Esophagus mucosa (tissue), 1 donor: Measurements from ENCODE around the gene TTLL8. TPM values are rescaled to one million over a fixed set of nuclear protein-coding genes. Genes with fewer than 3 reads are reported as not detected.
"Not testable (repeated sequence)": the region's sequence is repeated elsewhere in the genome, so short reads cannot be mapped to it uniquely, and the experiment has no call there.

ENCODE experiments used
- ATAC-seq: fragments of 200-7000 bp; cut with Tn5 transposase; one replicate; pipeline ENCODE4 v1.9.1; 2020
- total RNA-seq: library from RNA; stranded (reverse); gene quantifications from one replicate; pipeline ENCODE4 v1.2.4, GENCODE V29; 2023
- donor health status: DM: yes; HTN: yes; CAD: no.

TTLL8 gene
- total RNA-seq, 1 donor from 2014 or later: not detected

- not testable (repeated sequence) for ATAC-seq
Measured at GRCh38 chr22:49981799-49982198, 76.3 kb downstream of the TTLL8 start.

GRCh38 chr22:49979587-49980264 is 78.4 kb downstream of the TTLL8 start:
- peak; percentile 50 for ATAC-seq

- ATAC-seq: no peak
Measured at GRCh38 chr22:49977578-49977977, 80.5 kb downstream of the TTLL8 start.

- no peak for ATAC-seq
Measured at GRCh38 chr22:49976439-49977175, 81.5 kb downstream of the TTLL8 start.

GRCh38 chr22:49975543-49976389 is 82.3 kb downstream of the TTLL8 start:
- ATAC-seq: no peak

GRCh38 chr22:49973018-49973961 is 84.8 kb downstream of the TTLL8 start:
- no peak for ATAC-seq

- no peak for ATAC-seq
Measured at GRCh38 chr22:49972163-49973017, 85.7 kb downstream of the TTLL8 start.

- ATAC-seq: peak; percentile 38
Measured at GRCh38 chr22:49971232-49972162, 86.6 kb downstream of the TTLL8 start.

GRCh38 chr22:49970528-49971231 is 87.4 kb downstream of the TTLL8 start:
- peak; percentile 79 for ATAC-seq

- no peak for ATAC-seq
Measured at GRCh38 chr22:49969751-49970527, 88.2 kb downstream of the TTLL8 start.

GRCh38 chr22:49968831-49969661 is 89.1 kb downstream of the TTLL8 start:
- ATAC-seq: no peak

Other genes starting within 250 kb of the TTLL8 start
- gene BRD1, start 230.4 kb downstream of the TTLL8 start, total RNA-seq: 23.8 TPM
- gene ZBED4, start 204.5 kb downstream of the TTLL8 start, total RNA-seq: 9.0 TPM
- gene ALG12, start 139.9 kb downstream of the TTLL8 start, total RNA-seq: 10.1 TPM
- gene CRELD2, start 139.7 kb downstream of the TTLL8 start, total RNA-seq: 25.5 TPM
- gene PIM3, start 97.5 kb downstream of the TTLL8 start, total RNA-seq: 50.5 TPM
- gene IL17REL, start 45.5 kb downstream of the TTLL8 start, total RNA-seq: not detected
- not detected for gene MLC1, start 27.1 kb upstream of the TTLL8 start, total RNA-seq
- 0.12 TPM for gene MOV10L1, start 31.7 kb upstream of the TTLL8 start, total RNA-seq
- gene PANX2, start 112.4 kb upstream of the TTLL8 start, total RNA-seq: 0.92 TPM
- 32.6 TPM for gene TRABD, start 127.6 kb upstream of the TTLL8 start, total RNA-seq
- 13.3 TPM for gene SELENOO, start 142.7 kb upstream of the TTLL8 start, total RNA-seq
- gene TUBGCP6, start 186.7 kb upstream of the TTLL8 start, total RNA-seq: 14.8 TPM
- gene HDAC10, start 193.0 kb upstream of the TTLL8 start, total RNA-seq: 17.7 TPM
- 2.6 TPM for gene MAPK12, start 203.4 kb upstream of the TTLL8 start, total RNA-seq
- gene MAPK11, start 212.1 kb upstream of the TTLL8 start, total RNA-seq: 5.8 TPM
- 148 TPM for gene PLXNB2, start 249.3 kb upstream of the TTLL8 start, total RNA-seq